HL-60 (cell line): ENCODE results near the gene LRMDA.

ENCODE experiments used
- CTCF ChIP-seq: IDR thresholded peaks from one replicate; pipeline ENCODE4 v1.5.1; 2011; ENCODE audit warnings: low read length, control low read depth, inconsistent platforms; ENCODE audit not compliant: insufficient read depth
- POLR2AphosphoS5 ChIP-seq: IDR thresholded peaks from 2 replicates; pipeline ENCODE4 v1.6.1; 2012; ENCODE audit warnings: low read depth
- TF ChIP-seq, protein P1 (sequence below): IDR thresholded peaks from 2 replicates; pipeline ENCODE4 v1.6.1; 2012; ENCODE audit warnings: low read depth; ENCODE audit not compliant: insufficient replicate concordance

DNA sequence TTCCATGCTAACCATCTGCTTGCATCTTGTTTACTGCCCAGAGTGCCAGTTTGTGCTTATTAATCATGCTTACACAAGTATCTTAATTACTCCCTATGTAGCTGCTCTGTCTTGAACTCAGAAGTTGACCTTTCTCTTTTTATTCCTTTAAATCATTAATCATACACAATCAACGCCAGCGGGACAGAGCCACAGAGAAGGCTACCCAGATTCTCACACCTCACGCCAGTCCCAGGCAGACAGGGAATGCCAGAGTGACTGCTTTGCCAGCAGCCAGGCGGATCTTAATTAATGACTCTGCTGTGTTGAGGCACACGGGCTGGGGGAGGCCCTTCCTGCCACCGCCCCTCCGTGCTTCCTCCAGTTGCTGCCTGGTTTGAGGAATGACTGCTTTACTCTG is 229.4 kb downstream of the LRMDA start:
- TF ChIP-seq CTCF, result no peak
- TF ChIP-seq POLR2AphosphoS5, result no peak
- TF ChIP-seq, protein P1, sequence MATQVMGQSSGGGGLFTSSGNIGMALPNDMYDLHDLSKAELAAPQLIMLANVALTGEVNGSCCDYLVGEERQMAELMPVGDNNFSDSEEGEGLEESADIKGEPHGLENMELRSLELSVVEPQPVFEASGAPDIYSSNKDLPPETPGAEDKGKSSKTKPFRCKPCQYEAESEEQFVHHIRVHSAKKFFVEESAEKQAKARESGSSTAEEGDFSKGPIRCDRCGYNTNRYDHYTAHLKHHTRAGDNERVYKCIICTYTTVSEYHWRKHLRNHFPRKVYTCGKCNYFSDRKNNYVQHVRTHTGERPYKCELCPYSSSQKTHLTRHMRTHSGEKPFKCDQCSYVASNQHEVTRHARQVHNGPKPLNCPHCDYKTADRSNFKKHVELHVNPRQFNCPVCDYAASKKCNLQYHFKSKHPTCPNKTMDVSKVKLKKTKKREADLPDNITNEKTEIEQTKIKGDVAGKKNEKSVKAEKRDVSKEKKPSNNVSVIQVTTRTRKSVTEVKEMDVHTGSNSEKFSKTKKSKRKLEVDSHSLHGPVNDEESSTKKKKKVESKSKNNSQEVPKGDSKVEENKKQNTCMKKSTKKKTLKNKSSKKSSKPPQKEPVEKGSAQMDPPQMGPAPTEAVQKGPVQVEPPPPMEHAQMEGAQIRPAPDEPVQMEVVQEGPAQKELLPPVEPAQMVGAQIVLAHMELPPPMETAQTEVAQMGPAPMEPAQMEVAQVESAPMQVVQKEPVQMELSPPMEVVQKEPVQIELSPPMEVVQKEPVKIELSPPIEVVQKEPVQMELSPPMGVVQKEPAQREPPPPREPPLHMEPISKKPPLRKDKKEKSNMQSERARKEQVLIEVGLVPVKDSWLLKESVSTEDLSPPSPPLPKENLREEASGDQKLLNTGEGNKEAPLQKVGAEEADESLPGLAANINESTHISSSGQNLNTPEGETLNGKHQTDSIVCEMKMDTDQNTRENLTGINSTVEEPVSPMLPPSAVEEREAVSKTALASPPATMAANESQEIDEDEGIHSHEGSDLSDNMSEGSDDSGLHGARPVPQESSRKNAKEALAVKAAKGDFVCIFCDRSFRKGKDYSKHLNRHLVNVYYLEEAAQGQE, result no peak
